ENCODE data around the gene CCDC70. TPM values are rescaled to one million over a fixed set of nuclear protein-coding genes. Genes with fewer than 3 reads are reported as not detected.

Gene CCDC70
- total RNA-seq, 1 experiment from 2014 or later = not detected

GRCh38 chr13:51833980-51834379, 27.8 kb upstream of the CCDC70 start:
- Mint-ChIP-seq H3K9me3 (ENCODE audit: unreplicated experiment) (no peaks in the 10 kb centered on the region), H3K4me3 (ENCODE audit: unreplicated experiment) (no peak overlapping the region), H3K27me3 (ENCODE audit: insufficient read depth, unreplicated experiment) (peaks cover 27% of the 10 kb centered on the region), H3K27ac (ENCODE audit: low read depth, unreplicated experiment) (no peak overlapping the region), H3K4me1 (ENCODE audit: insufficient read depth, unreplicated experiment) (no peaks in the 10 kb centered on the region), H3K36me3 (ENCODE audit: insufficient read depth, unreplicated experiment) (no peaks in the 10 kb centered on the region)
- TF ChIP-seq CTCF (IDR thresholded peaks at IDR 0.05; ENCODE audit: unreplicated experiment) = no peak
- ChIA-PET POLR2A (no interaction called here), CTCF (interaction anchor here (0.6 to 7.3 kb wide), 5 partner anchors 15 to 294 kb away, joined by 3 to 69 read pairs (median 3); no protein-coding TSS in a partner anchor)
- no TSS peak for BruUV-seq (replicated peaks)
- no peak for DNase-seq (ENCODE audit: unreplicated experiment)
- intact Hi-C loops (cut with micrococcal nuclease) = loop anchor here (2.0 kb wide), 1 partner anchor 19 kb away; no protein-coding TSS in a partner anchor

DNA sequence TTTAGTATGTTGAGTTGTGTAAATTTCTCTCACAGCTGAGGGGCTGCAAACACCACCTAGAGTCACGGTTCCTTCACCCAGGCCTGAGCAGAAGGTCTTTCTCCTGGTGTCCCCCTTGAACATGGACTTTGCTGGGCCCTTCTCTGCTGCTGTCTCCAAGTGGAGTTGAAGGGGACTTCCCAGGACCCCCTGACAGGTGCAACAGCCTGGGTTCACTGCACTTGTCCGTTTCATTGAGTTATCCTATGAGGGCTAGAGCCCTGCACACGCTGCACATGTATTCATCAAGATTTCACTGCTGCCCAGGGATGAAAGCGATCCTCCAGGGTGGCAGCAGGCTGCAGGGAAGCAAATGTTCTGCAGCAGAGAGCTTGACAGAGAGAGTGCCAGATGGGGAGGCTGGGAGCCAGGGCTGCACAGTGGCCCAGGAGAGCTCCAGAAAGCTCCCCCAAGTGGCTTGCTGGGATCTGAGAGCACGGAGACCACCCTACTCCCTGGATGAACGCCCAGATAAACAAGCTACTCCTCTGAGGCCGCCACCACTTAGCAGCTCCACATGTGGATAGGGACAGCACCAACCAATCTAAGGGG, 27.1 kb upstream of the CCDC70 start:
- intact Hi-C loops (cut with micrococcal nuclease) = no loop called here
- no peaks in the 10 kb centered on the region for H3K36me3 Mint-ChIP-seq (ENCODE audit: insufficient read depth, unreplicated experiment)
- H3K27me3 Mint-ChIP-seq (ENCODE audit: insufficient read depth, unreplicated experiment) = peaks cover 27% of the 10 kb centered on the region
- CTCF ChIA-PET = interaction anchor here (0.6 to 7.3 kb wide), 7 partner anchors 14 to 293 kb away, joined by 3 to 69 read pairs (median 3); no protein-coding TSS in a partner anchor
- no peaks in the 10 kb centered on the region for H3K4me1 Mint-ChIP-seq (ENCODE audit: insufficient read depth, unreplicated experiment)
- TF ChIP-seq CTCF (IDR thresholded peaks at IDR 0.05; ENCODE audit: unreplicated experiment) = no peak
- no TSS peak for BruUV-seq (replicated peaks)
- H3K4me3 Mint-ChIP-seq (ENCODE audit: unreplicated experiment) = no peak overlapping the region
- H3K9me3 Mint-ChIP-seq (ENCODE audit: unreplicated experiment) = no peaks in the 10 kb centered on the region
- DNase-seq (ENCODE audit: unreplicated experiment) = no peak
- H3K27ac Mint-ChIP-seq (ENCODE audit: low read depth, unreplicated experiment) = no peak overlapping the region
- POLR2A ChIA-PET = interaction anchor here (1.6 kb wide), 1 partner anchor 20 kb away, joined by 3 read pairs; no protein-coding TSS in a partner anchor

DNA sequence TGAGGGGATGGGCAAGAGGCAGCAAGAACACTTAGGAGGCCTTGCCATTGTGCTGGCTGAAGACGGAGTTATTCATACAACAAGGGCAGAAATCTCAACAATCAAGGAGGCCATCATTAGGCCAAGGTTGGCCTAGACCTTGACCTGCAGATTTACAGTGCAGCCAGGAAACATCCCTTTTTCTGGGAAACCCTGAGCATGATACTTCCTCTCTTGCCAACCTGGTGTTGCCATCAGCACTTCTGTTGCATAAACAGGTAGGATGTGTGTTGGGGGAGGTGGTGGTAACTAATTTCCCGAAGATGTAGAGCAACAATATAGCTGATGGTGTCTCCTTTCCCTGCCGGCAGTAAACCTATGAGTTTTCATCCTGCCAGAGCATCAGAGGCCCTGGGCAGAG, 24.8 kb upstream of the CCDC70 start:
- CTCF ChIA-PET = interaction anchor here (7.3 kb wide), 1 partner anchor 22 kb away, joined by 69 read pairs; no protein-coding TSS in a partner anchor
- no peak for DNase-seq (ENCODE audit: unreplicated experiment)
- intact Hi-C loops (cut with micrococcal nuclease) = no loop called here
- H3K36me3 Mint-ChIP-seq (ENCODE audit: insufficient read depth, unreplicated experiment) = no peaks in the 10 kb centered on the region
- no peaks in the 10 kb centered on the region for H3K9me3 Mint-ChIP-seq (ENCODE audit: unreplicated experiment)
- TF ChIP-seq CTCF (IDR thresholded peaks at IDR 0.05; ENCODE audit: unreplicated experiment) = no peak
- no peak overlapping the region for H3K27ac Mint-ChIP-seq (ENCODE audit: low read depth, unreplicated experiment)
- H3K4me1 Mint-ChIP-seq (ENCODE audit: insufficient read depth, unreplicated experiment) = no peaks in the 10 kb centered on the region
- peaks cover 32% of the 10 kb centered on the region for H3K27me3 Mint-ChIP-seq (ENCODE audit: insufficient read depth, unreplicated experiment)
- no TSS peak for BruUV-seq (replicated peaks)
- H3K4me3 Mint-ChIP-seq (ENCODE audit: unreplicated experiment) = no peak overlapping the region
- POLR2A ChIA-PET = no interaction called here

- Mint-ChIP-seq H3K27me3 (ENCODE audit: insufficient read depth, unreplicated experiment) (peaks cover 32% of the 10 kb centered on the region), H3K36me3 (ENCODE audit: insufficient read depth, unreplicated experiment) (no peaks in the 10 kb centered on the region), H3K27ac (ENCODE audit: low read depth, unreplicated experiment) (no peak overlapping the region), H3K4me3 (ENCODE audit: unreplicated experiment) (no peak overlapping the region), H3K4me1 (ENCODE audit: insufficient read depth, unreplicated experiment) (no peaks in the 10 kb centered on the region), H3K9me3 (ENCODE audit: unreplicated experiment) (no peaks in the 10 kb centered on the region)
- intact Hi-C loops (cut with micrococcal nuclease) = no loop called here
- BruUV-seq (replicated peaks) = no TSS peak
- CTCF ChIA-PET = interaction anchor here (0.6 to 1.5 kb wide), 3 partner anchors 9 to 57 kb away, joined by 4 to 5 read pairs (median 4); no protein-coding TSS in a partner anchor
- no peak for DNase-seq (ENCODE audit: unreplicated experiment)
- POLR2A ChIA-PET = no interaction called here
- no peak for TF ChIP-seq CTCF (IDR thresholded peaks at IDR 0.05; ENCODE audit: unreplicated experiment)
Measured at GRCh38 chr13:51838240-51838846, 23.4 kb upstream of the CCDC70 start.

Data from MCF 10A (cell line).